ENCODE data around the gene CYP2C19.

CYP2C19 gene

GRCh38 chr10:94852438-94852837, 90.0 kb downstream of the CYP2C19 start:
- Histone ChIP-seq H3K36me3 (ENCODE audit: control insufficient read depth in 2 of 2, insufficient read depth in 1 of 2, low read length in 2 of 2) (no peaks in the 10 kb centered on the region), H3K4me3 (ENCODE audit: low read depth, low read length) (no peak overlapping the region), H3K4me1 (ENCODE audit: control insufficient read depth, insufficient read depth, low read length) (no peaks in the 10 kb centered on the region), H3K9me3 (ENCODE audit: control insufficient read depth, insufficient read depth, low read depth, low read length) (no peaks in the 10 kb centered on the region), H3K27ac (ENCODE audit: extremely low read depth, low read depth, low read length) (no peak overlapping the region)
- TF ChIP-seq ZNF112 (tag by site-specific recombination; IDR thresholded peaks at IDR 0.05) (no peak), ZNF664 (tag by site-specific recombination; IDR thresholded peaks at IDR 0.05) (no peak), ZNF501 (tag by site-specific recombination; IDR thresholded peaks at IDR 0.05) (no peak), ZNF624 (tag by site-specific recombination; IDR thresholded peaks at IDR 0.05) (no peak), ZNF311 (tag by site-specific recombination; IDR thresholded peaks at IDR 0.05; ENCODE audit: borderline replicate concordance) (no peak), YY1 (tag by site-specific recombination; IDR thresholded peaks at IDR 0.05) (no peak), ELK4 (IDR thresholded peaks at IDR 0.05; ENCODE audit: borderline replicate concordance, low read depth, low read length) (no peak), ZNF626 (tag by site-specific recombination; IDR thresholded peaks at IDR 0.05) (no peak), ZNF362 (tag by site-specific recombination; IDR thresholded peaks at IDR 0.05) (no peak), ZNF549 (tag by site-specific recombination; IDR thresholded peaks at IDR 0.05) (no peak), ZNF302 (tag by site-specific recombination; IDR thresholded peaks at IDR 0.05; ENCODE audit: low read depth) (no peak), ATF2 (tag by site-specific recombination; IDR thresholded peaks at IDR 0.05; ENCODE audit: low read depth) (no peak), ZNF596 (tag by site-specific recombination; IDR thresholded peaks at IDR 0.05) (no peak), ZNF18 (tag by site-specific recombination; IDR thresholded peaks at IDR 0.05) (no peak), MEIS1 (CRISPR knock-in tag; IDR thresholded peaks at IDR 0.05; ENCODE audit: borderline replicate concordance) (no peak)
- ChIA-PET POLR2A (no interaction called here), CTCF (no interaction called here)

- TF ChIP-seq ZNF133 (tag by site-specific recombination; IDR thresholded peaks at IDR 0.05) (no peak), MEIS1 (CRISPR knock-in tag; IDR thresholded peaks at IDR 0.05; ENCODE audit: borderline replicate concordance) (no peak), ZNF140 (tag by site-specific recombination; IDR thresholded peaks at IDR 0.05) (no peak)
- no peak overlapping the region for H3K27ac ChIP-seq (ENCODE audit: extremely low read depth, low read depth, low read length)
- no peaks in the 10 kb centered on the region for H3K9me3 ChIP-seq (ENCODE audit: control insufficient read depth, insufficient read depth, low read depth, low read length)
- H3K4me1 ChIP-seq (ENCODE audit: control insufficient read depth, insufficient read depth, low read length), result no peaks in the 10 kb centered on the region
- ChIA-PET CTCF (no interaction called here), POLR2A (no interaction called here)
- no peak overlapping the region for H3K4me3 ChIP-seq (ENCODE audit: low read depth, low read length)
- no peaks in the 10 kb centered on the region for H3K36me3 ChIP-seq (ENCODE audit: control insufficient read depth in 2 of 2, insufficient read depth in 1 of 2, low read length in 2 of 2)
Measured at GRCh38 chr10:94853065-94853464, 90.6 kb downstream of the CYP2C19 start.

GRCh38 chr10:94858005-94858404, 95.5 kb downstream of the CYP2C19 start:
- Histone ChIP-seq H3K36me3 (ENCODE audit: control insufficient read depth in 2 of 2, insufficient read depth in 1 of 2, low read length in 2 of 2) (no peaks in the 10 kb centered on the region), H3K4me1 (ENCODE audit: control insufficient read depth, insufficient read depth, low read length) (no peaks in the 10 kb centered on the region), H3K4me3 (ENCODE audit: low read depth, low read length) (no peak overlapping the region), H3K9me3 (ENCODE audit: control insufficient read depth, insufficient read depth, low read depth, low read length) (no peaks in the 10 kb centered on the region), H3K27ac (ENCODE audit: extremely low read depth, low read depth, low read length) (no peak overlapping the region)
- ChIA-PET CTCF (no interaction called here), POLR2A (no interaction called here)
- TF ChIP-seq ZNF19 (tag by site-specific recombination; IDR thresholded peaks at IDR 0.05; ENCODE audit: low read depth) (no peak), HOXD13 (CRISPR knock-in tag; IDR thresholded peaks at IDR 0.05; ENCODE audit: borderline replicate concordance) (no peak), KLF17 (tag by site-specific recombination; IDR thresholded peaks at IDR 0.05) (no peak)
